ENCODE results near the gene XPO4.

Gene XPO4

DNA sequence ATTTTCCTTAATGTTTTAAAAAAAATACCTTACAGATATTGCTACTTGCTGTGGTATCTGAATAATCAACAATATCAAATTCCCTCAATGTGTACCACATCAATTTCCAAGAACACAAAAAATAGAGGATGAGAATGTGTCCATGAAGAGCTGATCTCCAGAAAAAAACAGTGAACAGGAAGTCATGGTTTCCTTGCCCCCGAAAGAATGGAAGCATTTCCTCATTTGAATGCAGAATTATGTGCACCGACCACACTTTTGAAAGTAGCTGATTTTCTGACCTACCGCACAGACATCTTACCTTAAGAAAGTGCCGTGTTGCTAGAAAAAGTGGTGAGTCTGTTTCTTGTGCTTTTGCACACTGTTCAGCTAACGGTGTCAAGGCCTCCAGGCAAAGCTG, 115.4 kb downstream of the XPO4 start:
- no peak overlapping the region for H4K12ac ChIP-seq (ENCODE audit: low read depth, low read length)
- no peak overlapping the region for H3K23ac ChIP-seq (ENCODE audit: low read length)
- no peak overlapping the region for H2BK12ac ChIP-seq (ENCODE audit: low read length)
- H3K4me1 ChIP-seq (ENCODE audit: control insufficient read depth in 1 of 2, insufficient read depth in 2 of 2, low read length in 2 of 2), result no peaks in the 10 kb centered on the region
- peaks cover 8 to 12% of the 10 kb centered on the region in 2 experiments for H3K36me3 ChIP-seq (ENCODE audit: control insufficient read depth in 1 of 2, insufficient read depth in 2 of 2, low read length in 2 of 2)
- no peaks in the 10 kb centered on the region for H3K27me3 ChIP-seq (ENCODE audit: insufficient read depth, low read length)
- H3K27ac ChIP-seq (ENCODE audit: low read depth, low read length), result no peak overlapping the region
- no peak overlapping the region for H2AK5ac ChIP-seq (ENCODE audit: low read length)
- DNase-seq, result no peak
- WGBS (ENCODE audit: extremely low coverage, insufficient coverage, insufficient read length), result no CpG with 5 or more reads among the region's 5 CpGs
- H2AFZ ChIP-seq (ENCODE audit: insufficient read depth, low read length, poor library complexity), result no peak overlapping the region
- no peak overlapping the region for H4K91ac ChIP-seq (ENCODE audit: low read depth, low read length)
- H3K79me2 ChIP-seq (ENCODE audit: control insufficient read depth, insufficient read depth, low read length, poor library complexity), result no peaks in the 10 kb centered on the region
- no peaks in the 10 kb centered on the region for H3K9me3 ChIP-seq (ENCODE audit: insufficient read depth, low read depth, low read length)
- no peak overlapping the region for H3K4me2 ChIP-seq (ENCODE audit: low read length)
- H3K18ac ChIP-seq (ENCODE audit: low read length), result no peak overlapping the region
- no peak overlapping the region for H3K14ac ChIP-seq (ENCODE audit: low read length)
- no peak overlapping the region for H4K8ac ChIP-seq (ENCODE audit: low read depth, low read length)
- H3K79me1 ChIP-seq (ENCODE audit: low read length), result no peaks in the 10 kb centered on the region
- H3K4ac ChIP-seq (ENCODE audit: low read depth, low read length), result no peak overlapping the region
- H2BK120ac ChIP-seq (ENCODE audit: insufficient read depth, low read length, poor library complexity), result no peak overlapping the region
- no peak overlapping the region for H2BK5ac ChIP-seq (ENCODE audit: low read depth, low read length, poor library complexity)
- H3K9ac ChIP-seq (ENCODE audit: low read length), result no peak overlapping the region
- no peak overlapping the region for H3K4me3 ChIP-seq (ENCODE audit: low read depth, low read length)

DNA sequence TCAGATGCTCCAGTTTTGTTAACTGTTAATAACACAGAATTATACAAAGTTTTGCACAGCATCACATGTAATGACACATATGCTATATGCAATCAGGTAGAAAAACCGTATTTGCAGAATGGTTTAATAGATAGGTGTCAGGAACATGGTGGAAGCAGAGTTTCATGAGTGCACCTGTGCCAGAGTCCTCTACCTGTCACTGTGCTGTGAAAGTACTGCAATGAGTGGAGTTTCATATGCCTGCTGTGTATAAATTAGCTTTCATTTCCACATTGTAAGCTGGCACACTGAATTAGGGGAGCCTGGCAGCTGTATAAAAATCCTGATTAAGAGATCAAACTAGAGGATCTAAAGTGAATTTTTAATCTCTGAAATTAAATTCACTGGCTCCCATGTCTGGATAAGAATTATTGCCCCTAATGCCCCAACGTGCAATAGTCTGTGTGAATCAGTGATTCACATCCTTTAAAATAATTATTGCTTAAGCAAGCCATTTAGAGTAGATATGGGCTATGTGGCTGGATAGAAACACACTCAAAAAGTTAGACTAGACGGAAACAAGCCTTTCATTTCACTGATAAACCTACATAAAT, 120.3 kb downstream of the XPO4 start:
- Histone ChIP-seq H4K91ac (ENCODE audit: low read depth, low read length) (no peak overlapping the region), H4K8ac (ENCODE audit: low read depth, low read length) (no peak overlapping the region), H3K9me3 (ENCODE audit: insufficient read depth, low read depth, low read length) (no peaks in the 10 kb centered on the region), H3K4me2 (ENCODE audit: low read length) (no peak overlapping the region), H2BK12ac (ENCODE audit: low read length) (no peak overlapping the region), H3K4me3 (ENCODE audit: low read depth, low read length) (no peak overlapping the region), H3K18ac (ENCODE audit: low read length) (no peak overlapping the region), H4K12ac (ENCODE audit: low read depth, low read length) (no peak overlapping the region), H3K9ac (ENCODE audit: low read length) (no peak overlapping the region), H2AK5ac (ENCODE audit: low read length) (no peak overlapping the region), H3K27me3 (ENCODE audit: insufficient read depth, low read length) (no peaks in the 10 kb centered on the region), H3K79me2 (ENCODE audit: control insufficient read depth, insufficient read depth, low read length, poor library complexity) (no peaks in the 10 kb centered on the region), H2BK120ac (ENCODE audit: insufficient read depth, low read length, poor library complexity) (no peak overlapping the region), H3K23ac (ENCODE audit: low read length) (no peak overlapping the region), H3K36me3 (ENCODE audit: control insufficient read depth in 1 of 2, insufficient read depth in 2 of 2, low read length in 2 of 2) (peaks cover 5% of the 10 kb centered on the region in 2 experiments), H2AFZ (ENCODE audit: insufficient read depth, low read length, poor library complexity) (no peak overlapping the region), H3K27ac (ENCODE audit: low read depth, low read length) (no peak overlapping the region), H3K79me1 (ENCODE audit: low read length) (no peaks in the 10 kb centered on the region), H2BK5ac (ENCODE audit: low read depth, low read length, poor library complexity) (no peak overlapping the region), H3K4ac (ENCODE audit: low read depth, low read length) (no peak overlapping the region), H3K4me1 (ENCODE audit: control insufficient read depth in 1 of 2, insufficient read depth in 2 of 2, low read length in 2 of 2) (no peaks in the 10 kb centered on the region), H3K14ac (ENCODE audit: low read length) (no peak overlapping the region)
- DNase-seq, result no peak
- WGBS (ENCODE audit: extremely low coverage, insufficient coverage, insufficient read length), result no CpG with 5 or more reads among the region's 3 CpGs

DNA sequence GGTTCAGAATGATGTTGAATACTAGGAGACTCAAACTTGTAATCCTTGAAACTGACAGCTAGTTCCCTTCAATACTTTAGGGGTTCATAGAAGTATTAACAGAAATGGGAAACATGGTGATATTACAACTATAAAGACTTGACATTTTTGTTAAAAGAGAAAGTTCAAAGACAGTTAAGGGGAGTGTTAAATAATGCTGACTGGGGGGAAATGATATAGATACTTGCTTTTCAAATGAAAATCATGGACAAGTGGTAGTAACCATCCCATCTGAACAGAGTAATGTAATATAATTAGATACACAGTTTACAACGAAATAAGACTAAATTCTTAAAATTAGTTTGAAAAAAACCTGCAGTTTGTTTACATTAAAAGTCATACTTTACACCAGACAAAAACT, 122.2 kb downstream of the XPO4 start:
- no peak overlapping the region for H4K8ac ChIP-seq (ENCODE audit: low read depth, low read length)
- no peak overlapping the region for H4K12ac ChIP-seq (ENCODE audit: low read depth, low read length)
- no peak overlapping the region for H3K27ac ChIP-seq (ENCODE audit: low read depth, low read length)
- H3K4ac ChIP-seq (ENCODE audit: low read depth, low read length), result no peak overlapping the region
- H3K23ac ChIP-seq (ENCODE audit: low read length), result no peak overlapping the region
- no peaks in the 10 kb centered on the region for H3K27me3 ChIP-seq (ENCODE audit: insufficient read depth, low read length)
- H3K79me2 ChIP-seq (ENCODE audit: control insufficient read depth, insufficient read depth, low read length, poor library complexity), result no peaks in the 10 kb centered on the region
- H3K79me1 ChIP-seq (ENCODE audit: low read length), result no peaks in the 10 kb centered on the region
- H3K4me2 ChIP-seq (ENCODE audit: low read length), result no peak overlapping the region
- no CpG with 5 or more reads among the region's 1 CpG for WGBS (ENCODE audit: extremely low coverage, insufficient coverage, insufficient read length)
- H2AK5ac ChIP-seq (ENCODE audit: low read length), result no peak overlapping the region
- no peaks in the 10 kb centered on the region for H3K9me3 ChIP-seq (ENCODE audit: insufficient read depth, low read depth, low read length)
- no peak overlapping the region for H3K18ac ChIP-seq (ENCODE audit: low read length)
- no peak overlapping the region for H2BK5ac ChIP-seq (ENCODE audit: low read depth, low read length, poor library complexity)
- H2AFZ ChIP-seq (ENCODE audit: insufficient read depth, low read length, poor library complexity), result no peak overlapping the region
- no peak overlapping the region for H3K4me3 ChIP-seq (ENCODE audit: low read depth, low read length)
- no peak overlapping the region for H2BK12ac ChIP-seq (ENCODE audit: low read length)
- H4K91ac ChIP-seq (ENCODE audit: low read depth, low read length), result no peak overlapping the region
- DNase-seq, result no peak
- H3K36me3 ChIP-seq (ENCODE audit: control insufficient read depth in 1 of 2, insufficient read depth in 2 of 2, low read length in 2 of 2), result peaks cover 2 to 3% of the 10 kb centered on the region in 2 experiments
- no peaks in the 10 kb centered on the region for H3K4me1 ChIP-seq (ENCODE audit: control insufficient read depth in 1 of 2, insufficient read depth in 2 of 2, low read length in 2 of 2)
- no peak overlapping the region for H3K9ac ChIP-seq (ENCODE audit: low read length)
- H2BK120ac ChIP-seq (ENCODE audit: insufficient read depth, low read length, poor library complexity), result no peak overlapping the region
- H3K14ac ChIP-seq (ENCODE audit: low read length), result no peak overlapping the region

DNA sequence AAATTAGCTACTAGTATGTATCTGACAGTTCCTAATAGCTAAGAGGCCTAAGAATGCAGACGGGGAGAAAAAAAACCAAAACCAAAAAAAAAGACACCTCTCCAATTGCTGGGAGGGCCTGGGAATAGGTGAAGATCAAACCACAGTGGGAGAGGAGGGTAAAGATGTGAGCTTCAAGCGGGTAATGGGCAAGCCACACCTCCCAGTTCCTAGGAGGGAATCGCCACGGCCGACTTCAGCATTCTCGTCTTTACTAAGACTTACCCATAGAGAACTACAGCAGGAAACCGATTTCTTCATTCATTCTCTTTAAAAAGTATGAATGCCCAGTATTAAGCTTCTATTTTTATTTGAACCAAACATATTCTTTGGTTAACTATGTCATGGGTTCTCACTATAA, 123.1 kb downstream of the XPO4 start:
- Histone ChIP-seq H3K4me2 (ENCODE audit: low read length) (no peak overlapping the region), H3K9ac (ENCODE audit: low read length) (no peak overlapping the region), H3K9me3 (ENCODE audit: insufficient read depth, low read depth, low read length) (no peaks in the 10 kb centered on the region), H2AFZ (ENCODE audit: insufficient read depth, low read length, poor library complexity) (no peak overlapping the region), H3K27ac (ENCODE audit: low read depth, low read length) (no peak overlapping the region), H3K4me1 (ENCODE audit: control insufficient read depth in 1 of 2, insufficient read depth in 2 of 2, low read length in 2 of 2) (no peaks in the 10 kb centered on the region), H3K14ac (ENCODE audit: low read length) (no peak overlapping the region), H3K36me3 (ENCODE audit: control insufficient read depth in 1 of 2, insufficient read depth in 2 of 2, low read length in 2 of 2) (no peaks in the 10 kb centered on the region), H2BK120ac (ENCODE audit: insufficient read depth, low read length, poor library complexity) (no peak overlapping the region), H3K4me3 (ENCODE audit: low read depth, low read length) (no peak overlapping the region), H2BK5ac (ENCODE audit: low read depth, low read length, poor library complexity) (no peak overlapping the region), H3K27me3 (ENCODE audit: insufficient read depth, low read length) (no peaks in the 10 kb centered on the region), H3K18ac (ENCODE audit: low read length) (no peak overlapping the region), H3K4ac (ENCODE audit: low read depth, low read length) (no peak overlapping the region), H3K79me2 (ENCODE audit: control insufficient read depth, insufficient read depth, low read length, poor library complexity) (no peaks in the 10 kb centered on the region), H4K8ac (ENCODE audit: low read depth, low read length) (no peak overlapping the region), H2BK12ac (ENCODE audit: low read length) (no peak overlapping the region), H4K12ac (ENCODE audit: low read depth, low read length) (no peak overlapping the region), H2AK5ac (ENCODE audit: low read length) (no peak overlapping the region), H3K23ac (ENCODE audit: low read length) (no peak overlapping the region), H4K91ac (ENCODE audit: low read depth, low read length) (no peak overlapping the region), H3K79me1 (ENCODE audit: low read length) (no peaks in the 10 kb centered on the region)
- DNase-seq, result no peak
- no CpG with 5 or more reads among the region's 7 CpGs for WGBS (ENCODE audit: extremely low coverage, insufficient coverage, insufficient read length)

Measured in trophoblast cell (in vitro differentiated cells and primary cell).